HG02610 (cell line): Measurements from ENCODE around the gene PHF19.

Experiments
- ATAC-seq: cut with Tn5 transposase; IDR thresholded peaks from one replicate; pipeline ENCODE4 v1.9.1; 2021; ENCODE audit warnings: mild to moderate bottlenecking, moderate library complexity; ENCODE audit not compliant: unreplicated experiment

Gene PHF19

DNA sequence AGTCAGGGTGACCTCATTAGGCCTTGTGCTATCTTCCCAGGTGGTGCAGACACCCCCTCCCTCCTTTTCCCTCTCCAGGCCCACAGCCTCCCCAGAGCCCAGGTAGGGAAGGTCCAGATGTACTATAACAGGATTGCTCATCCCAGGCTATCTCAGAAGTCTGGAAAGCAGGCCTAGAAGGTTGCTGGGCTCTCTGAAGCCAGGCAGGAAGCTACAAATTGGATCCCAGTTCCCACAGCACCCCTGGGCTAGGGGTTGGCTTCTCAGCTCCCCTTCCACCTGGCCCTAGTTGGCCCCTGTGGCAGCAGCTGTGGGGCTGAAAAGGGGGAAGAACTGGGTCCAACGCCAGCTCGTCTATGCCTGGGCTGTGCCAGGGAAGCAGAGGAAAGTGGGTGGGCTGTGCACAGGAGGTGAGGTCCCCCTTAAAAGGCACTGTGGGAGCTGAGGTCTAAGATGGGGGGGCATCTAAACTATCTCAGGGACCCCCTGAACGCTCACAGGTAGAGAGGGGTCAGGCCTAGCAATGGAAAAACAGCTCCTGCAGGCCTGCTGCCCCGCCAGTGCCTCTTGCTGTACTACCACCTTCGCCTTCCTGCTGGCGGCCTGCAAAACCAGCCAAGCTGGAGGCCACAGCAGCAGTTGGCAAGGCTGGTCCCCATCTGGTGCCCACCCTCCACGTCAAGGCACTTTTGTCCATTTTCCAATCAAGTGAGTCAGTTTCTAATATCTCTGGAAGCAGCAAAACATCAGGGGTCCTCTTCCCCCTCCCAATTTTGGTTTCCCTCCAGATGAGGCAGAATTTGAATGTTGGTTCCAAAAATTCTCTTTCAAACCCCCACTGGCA lies 20.9 kb downstream of the PHF19 start:
- ATAC-seq = no peak

- no peak for ATAC-seq
These were observed 22.2 kb downstream of the PHF19 start for GRCh38 chr9:120854596-120855327.

- no peak for ATAC-seq
These were observed 23.8 kb downstream of the PHF19 start for GRCh38 chr9:120853198-120853597.

DNA sequence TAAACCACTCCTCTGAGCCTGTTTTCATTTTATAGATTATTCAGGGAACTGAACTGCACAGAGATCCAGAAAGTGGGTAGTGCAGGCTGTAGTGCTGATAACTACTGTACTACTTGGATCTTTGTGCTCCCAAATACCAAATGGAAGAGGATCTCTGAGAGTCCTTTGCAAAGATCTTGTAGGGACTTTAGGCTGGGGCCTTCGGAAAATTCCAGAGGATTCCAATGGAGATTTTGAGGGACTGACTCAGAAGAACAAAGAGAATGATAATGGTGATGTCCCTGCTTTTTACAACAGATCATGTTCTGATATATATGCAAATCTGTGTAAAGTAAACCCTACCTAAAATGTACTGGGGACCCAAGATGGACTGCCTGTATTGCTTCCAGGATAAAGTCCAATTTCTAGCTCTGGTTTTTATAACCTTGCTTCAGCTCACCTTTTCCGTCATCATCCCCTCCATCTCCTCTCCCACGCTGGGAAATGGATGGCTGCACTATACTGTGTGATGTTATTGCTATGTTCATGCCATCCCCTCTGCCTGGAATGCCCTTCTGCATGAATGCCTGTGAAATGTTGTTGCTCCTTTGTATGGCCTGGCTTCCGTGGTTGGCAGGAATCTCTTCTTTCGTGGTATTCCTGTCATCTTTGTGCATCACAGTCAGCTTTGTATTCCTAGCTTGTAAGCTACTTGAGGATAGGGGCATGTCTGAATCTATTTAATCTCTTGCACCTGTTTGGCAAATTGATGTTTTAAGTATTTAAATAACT lies 24.6 kb downstream of the PHF19 start:
- ATAC-seq = no peak

DNA sequence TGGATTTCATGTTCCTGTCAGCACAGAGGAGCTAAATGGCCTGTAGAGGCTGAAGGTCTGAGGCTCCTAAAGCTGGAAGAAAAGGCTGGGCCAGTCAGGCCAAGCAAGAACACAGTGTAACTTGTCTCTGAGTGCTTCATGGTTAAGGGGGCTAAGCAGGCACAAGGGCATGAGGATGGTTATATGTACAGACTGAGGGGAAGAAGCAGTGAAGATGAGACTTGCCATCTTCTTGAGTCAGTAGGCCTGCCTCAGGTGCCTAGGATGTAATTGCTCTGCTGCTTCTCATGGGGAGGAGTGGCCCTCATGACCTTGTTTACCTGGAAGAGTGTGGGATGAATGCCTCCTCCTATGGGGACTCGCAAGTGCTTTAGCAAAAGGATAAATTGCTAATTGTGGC lies 25.5 kb downstream of the PHF19 start:
- ATAC-seq = no peak

- ATAC-seq = no peak
These were observed 26.7 kb downstream of the PHF19 start for GRCh38 chr9:120850315-120850714.

DNA sequence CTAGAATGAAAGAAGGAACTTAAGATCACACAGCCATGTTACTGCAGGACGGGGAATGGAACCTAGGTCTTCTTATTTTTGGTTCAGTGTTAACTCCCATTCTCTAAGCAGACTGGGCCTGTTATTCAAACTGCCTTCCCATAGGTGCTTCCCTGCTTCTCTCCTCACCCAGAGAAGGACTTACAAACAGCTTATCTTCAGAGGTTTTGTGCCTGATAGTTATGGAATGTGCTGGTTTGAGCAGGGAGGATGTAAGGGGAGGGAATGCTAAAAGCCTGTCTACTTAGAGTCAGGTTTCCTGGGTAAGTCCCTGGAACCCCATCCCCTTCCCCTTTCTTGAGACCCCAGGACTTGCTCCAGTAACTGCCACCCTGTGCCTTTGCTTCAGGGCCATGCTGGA lies 30.1 kb downstream of the PHF19 start:
- no peak for ATAC-seq

GRCh38 chr9:120846251-120846889 lies 30.6 kb downstream of the PHF19 start:
- no peak for ATAC-seq

DNA sequence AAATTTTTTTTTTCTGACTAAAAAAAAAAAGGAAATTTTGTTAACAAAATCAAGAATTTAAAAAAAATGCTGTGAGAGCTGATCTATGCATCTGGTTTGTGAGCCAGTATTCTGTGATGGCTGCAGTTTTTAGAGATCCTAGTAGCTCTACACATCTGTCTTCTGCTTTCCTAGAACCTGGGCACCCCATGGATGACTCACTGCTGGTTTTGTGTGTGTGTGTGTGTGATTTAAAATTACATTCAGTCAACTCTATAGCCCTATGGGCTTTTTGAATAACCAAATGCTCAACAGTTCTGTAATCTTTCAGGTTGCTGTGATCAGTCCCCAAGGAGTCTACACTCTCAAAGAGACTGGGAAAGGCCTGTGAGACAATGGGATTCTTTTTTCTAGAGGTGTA lies 31.7 kb downstream of the PHF19 start:
- ATAC-seq = no peak

- ATAC-seq = peak; percentile 98
These were observed 34.1 kb downstream of the PHF19 start, which contains the start of gene PSMD5 for GRCh38 chr9:120842685-120843485. Gene PSMD5, minus strand, starts transcription at chr9:120842922. Its CDS starts 13 bp downstream, at chr9:120842909.

DNA sequence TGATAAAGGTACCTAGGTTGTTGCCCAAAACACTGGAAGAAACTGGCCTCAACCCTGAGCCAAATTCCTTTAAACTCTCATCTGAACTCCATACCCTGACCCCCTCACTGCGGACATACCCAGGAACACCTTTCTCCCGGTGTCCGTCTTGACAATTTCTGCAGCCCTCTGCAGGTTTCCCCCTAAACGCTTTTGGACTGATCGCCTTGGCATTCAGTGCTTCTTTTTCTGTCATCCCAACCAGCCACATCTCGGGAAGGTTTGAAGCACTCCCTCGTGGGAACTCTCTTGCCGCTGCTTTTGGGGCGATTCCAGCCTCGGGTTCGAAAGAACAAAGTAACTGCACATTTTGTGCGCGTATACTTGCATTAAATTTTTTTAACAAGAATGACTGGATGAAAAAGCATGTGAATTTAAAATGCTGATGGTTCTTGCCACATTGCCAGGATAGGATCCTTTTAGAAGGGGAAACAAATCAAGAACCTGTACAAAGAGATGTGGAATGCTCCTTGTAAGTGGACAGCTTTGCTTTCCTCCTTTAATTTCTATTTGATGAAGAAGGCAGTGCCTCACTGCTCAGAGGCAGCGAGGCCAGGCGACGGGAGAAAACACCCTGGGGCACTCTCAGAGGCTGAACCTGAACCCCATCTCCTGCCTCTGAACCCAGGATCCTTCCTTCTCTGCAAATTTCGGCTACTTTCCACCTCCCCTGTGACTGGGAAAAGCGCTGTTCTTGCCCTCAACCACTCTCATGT lies 34.9 kb downstream of the PHF19 start:
- ATAC-seq = no peak

DNA sequence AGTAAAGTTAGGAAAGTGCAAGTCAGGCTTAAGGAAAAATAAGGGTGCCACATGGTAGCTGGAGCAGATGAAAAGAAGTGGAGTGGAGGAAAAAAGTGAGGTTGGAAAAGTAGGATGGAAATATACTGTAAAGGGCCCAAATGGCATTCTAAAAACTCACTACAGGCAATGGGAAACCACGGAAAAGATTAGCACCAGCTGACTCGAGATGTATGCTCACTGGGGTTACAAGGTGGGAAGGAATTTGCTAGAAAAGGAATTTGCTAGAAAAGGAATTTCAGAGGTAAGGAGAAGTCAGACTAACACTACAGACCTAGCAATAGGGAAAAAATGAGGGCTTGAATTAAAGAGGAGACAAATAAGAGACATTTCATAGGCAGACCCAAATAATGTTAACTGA lies 37.8 kb downstream of the PHF19 start:
- ATAC-seq = no peak

DNA sequence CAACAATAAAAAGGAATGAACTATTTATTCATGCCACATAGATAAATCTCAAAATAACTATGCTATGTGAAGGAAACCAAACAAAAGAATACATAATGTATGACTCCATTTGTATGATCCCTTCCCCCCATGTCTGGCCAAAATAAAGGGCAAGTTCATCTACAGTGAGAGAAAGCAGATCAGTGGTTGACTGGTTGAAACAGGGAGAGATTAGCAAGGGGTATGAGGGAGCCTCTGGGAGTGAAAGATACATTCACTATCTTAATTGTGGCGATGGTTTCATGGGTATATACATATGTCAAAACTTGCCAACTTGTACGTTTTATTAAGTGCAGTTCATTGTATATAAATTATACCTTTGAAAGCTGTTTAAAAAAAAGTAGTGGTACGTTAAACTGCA lies 39.1 kb downstream of the PHF19 start:
- ATAC-seq = no peak

DNA sequence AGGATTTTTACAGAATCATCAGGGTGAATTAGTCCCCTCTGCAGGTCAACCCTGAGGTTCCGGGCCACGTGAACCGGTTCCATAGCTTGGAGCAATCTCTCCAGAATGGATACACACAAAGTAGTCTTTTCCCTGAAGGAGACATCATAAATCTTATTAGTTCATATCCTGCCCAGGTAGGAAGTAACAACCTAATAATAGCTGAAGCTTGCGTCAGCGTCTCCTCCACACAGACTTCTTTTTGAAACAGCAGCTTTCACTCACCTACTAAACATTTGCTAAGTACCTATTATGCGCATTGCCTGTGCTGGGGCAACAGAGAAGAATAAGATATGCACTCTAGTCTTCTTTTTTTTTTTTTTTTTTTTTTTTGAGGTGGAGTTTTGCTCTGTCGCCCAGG lies 43.7 kb downstream of the PHF19 start:
- ATAC-seq = no peak

GRCh38 chr9:120832807-120833206 lies 44.2 kb downstream of the PHF19 start:
- ATAC-seq = no peak

GRCh38 chr9:120830865-120831264 lies 46.1 kb downstream of the PHF19 start:
- no peak for ATAC-seq

DNA sequence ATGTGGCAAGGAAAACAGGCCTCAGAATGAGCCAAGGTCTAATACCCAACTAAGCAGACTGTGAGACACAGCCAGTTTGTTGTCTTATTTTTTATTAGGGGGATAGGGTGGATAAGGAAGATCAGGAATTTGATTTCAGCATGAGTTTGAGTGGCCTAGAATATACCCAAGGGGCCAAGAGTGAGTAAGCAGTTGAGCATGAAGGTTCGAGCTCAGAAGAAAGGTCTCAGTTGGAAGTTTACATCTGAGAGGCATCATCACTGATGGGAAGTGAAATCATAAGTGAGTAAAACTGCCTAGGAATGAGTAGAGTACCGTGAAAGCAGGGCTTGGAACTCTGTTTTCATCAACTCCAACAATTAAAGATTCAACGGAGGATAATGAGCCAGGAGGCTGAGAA lies 46.8 kb downstream of the PHF19 start:
- ATAC-seq = no peak

DNA sequence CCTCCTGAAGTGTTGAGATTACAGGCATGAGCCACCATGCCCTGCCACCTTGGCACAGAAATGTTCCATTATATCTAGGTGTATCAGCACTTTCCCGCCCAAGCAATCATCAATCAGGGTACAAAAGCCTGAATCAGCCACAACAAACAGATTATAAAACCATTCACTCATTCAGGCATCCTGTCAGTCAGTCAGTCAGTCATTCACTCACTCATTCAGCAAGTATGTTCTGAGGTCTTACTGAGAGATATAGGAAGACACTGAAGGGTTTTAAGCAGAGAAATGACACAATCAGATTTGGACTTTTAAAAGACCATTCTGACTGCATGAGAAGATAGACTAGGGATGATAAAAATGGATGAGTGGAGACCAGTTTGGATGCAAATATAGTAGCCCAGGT lies 47.3 kb downstream of the PHF19 start:
- no peak for ATAC-seq

- no peak for ATAC-seq
These were observed 56.9 kb downstream of the PHF19 start for GRCh38 chr9:120820095-120820494.
